Chondrocyte (in vitro differentiated cells): ENCODE results near the gene FRMD3. TPM values are rescaled to one million over a fixed set of nuclear protein-coding genes. Genes with fewer than 3 reads are reported as not detected.
"Not testable (repeated sequence)": the region's sequence is repeated elsewhere in the genome, so short reads cannot be mapped to it uniquely, and the experiment has no call there.

Source experiments
- DNase-seq: peaks from one replicate; pipeline ENCODE4 v3.0.0; 2021; ENCODE audit warnings: mixed read lengths, low spot score
- H3K27ac Mint-ChIP-seq: one replicate; pipeline ENCODE4 v1.8.0; 2021; ENCODE audit warnings: mild to moderate bottlenecking, moderate library complexity, mixed read lengths; ENCODE audit not compliant: unreplicated experiment
- H3K27me3 Mint-ChIP-seq: 2 replicates; pipeline ENCODE4 v1.8.0; 2021; ENCODE audit warnings: low read depth, mixed read lengths
- H3K36me3 Mint-ChIP-seq: 2 replicates; pipeline ENCODE4 v1.8.0; 2021; ENCODE audit warnings: low read depth, mixed read lengths
- H3K4me1 Mint-ChIP-seq: 2 replicates; pipeline ENCODE4 v1.8.0; 2021; ENCODE audit warnings: low read depth, mild to moderate bottlenecking, mixed read lengths
- H3K4me3 Mint-ChIP-seq: one replicate; pipeline ENCODE4 v1.8.0; 2021; ENCODE audit warnings: mild to moderate bottlenecking, moderate library complexity, mixed read lengths; ENCODE audit not compliant: unreplicated experiment
- H3K9me3 Mint-ChIP-seq: 2 replicates; pipeline ENCODE4 v1.8.0; 2021; ENCODE audit warnings: low read depth, mixed read lengths
- total RNA-seq: library from RNA; stranded (reverse); gene quantifications from 3 replicates; pipeline ENCODE4 v1.2.1, GENCODE V29; 2021
- TF ChIP-seq, protein P1 (sequence below): fragments of 200-600 bp; sonication (generic); IDR thresholded peaks from 2 replicates; pipeline ENCODE4 v1.5.0; 2021; ENCODE audit warnings: antibody characterized with exemption, mild to moderate bottlenecking, moderate library complexity

FRMD3 gene
- total RNA-seq, 1 donor from 2014 or later, result 1.1 TPM

DNA sequence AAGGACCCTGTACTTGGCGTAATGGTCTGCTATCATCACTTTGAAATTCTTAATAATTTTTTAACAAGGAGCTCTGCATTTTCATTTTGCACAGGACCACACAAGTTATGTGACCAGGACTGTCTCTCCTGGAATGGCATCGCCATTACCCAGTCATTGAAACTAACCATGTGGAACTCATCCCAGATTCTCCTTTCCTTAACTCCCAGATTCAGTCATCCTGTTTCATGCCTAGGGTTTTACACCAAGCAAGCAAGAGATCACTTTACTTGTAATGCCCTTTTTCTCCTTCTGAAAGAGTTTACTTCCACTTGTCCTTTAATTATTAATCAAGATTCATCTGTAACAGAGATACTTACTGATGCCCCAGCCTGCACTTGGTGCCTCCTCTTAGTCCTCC is 12.0 kb downstream of the FRMD3 start:
- H3K27ac Mint-ChIP-seq, result no peak overlapping the region
- H3K4me1 Mint-ChIP-seq, result peaks cover 3% of the 10 kb centered on the region
- peaks cover 8% of the 10 kb centered on the region for H3K9me3 Mint-ChIP-seq
- peaks cover 7% of the 10 kb centered on the region for H3K27me3 Mint-ChIP-seq
- no peak for DNase-seq
- H3K4me3 Mint-ChIP-seq, result no peak overlapping the region
- TF ChIP-seq, protein P1, sequence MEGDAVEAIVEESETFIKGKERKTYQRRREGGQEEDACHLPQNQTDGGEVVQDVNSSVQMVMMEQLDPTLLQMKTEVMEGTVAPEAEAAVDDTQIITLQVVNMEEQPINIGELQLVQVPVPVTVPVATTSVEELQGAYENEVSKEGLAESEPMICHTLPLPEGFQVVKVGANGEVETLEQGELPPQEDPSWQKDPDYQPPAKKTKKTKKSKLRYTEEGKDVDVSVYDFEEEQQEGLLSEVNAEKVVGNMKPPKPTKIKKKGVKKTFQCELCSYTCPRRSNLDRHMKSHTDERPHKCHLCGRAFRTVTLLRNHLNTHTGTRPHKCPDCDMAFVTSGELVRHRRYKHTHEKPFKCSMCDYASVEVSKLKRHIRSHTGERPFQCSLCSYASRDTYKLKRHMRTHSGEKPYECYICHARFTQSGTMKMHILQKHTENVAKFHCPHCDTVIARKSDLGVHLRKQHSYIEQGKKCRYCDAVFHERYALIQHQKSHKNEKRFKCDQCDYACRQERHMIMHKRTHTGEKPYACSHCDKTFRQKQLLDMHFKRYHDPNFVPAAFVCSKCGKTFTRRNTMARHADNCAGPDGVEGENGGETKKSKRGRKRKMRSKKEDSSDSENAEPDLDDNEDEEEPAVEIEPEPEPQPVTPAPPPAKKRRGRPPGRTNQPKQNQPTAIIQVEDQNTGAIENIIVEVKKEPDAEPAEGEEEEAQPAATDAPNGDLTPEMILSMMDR, result no peak
- H3K36me3 Mint-ChIP-seq, result no peaks in the 10 kb centered on the region

DNA sequence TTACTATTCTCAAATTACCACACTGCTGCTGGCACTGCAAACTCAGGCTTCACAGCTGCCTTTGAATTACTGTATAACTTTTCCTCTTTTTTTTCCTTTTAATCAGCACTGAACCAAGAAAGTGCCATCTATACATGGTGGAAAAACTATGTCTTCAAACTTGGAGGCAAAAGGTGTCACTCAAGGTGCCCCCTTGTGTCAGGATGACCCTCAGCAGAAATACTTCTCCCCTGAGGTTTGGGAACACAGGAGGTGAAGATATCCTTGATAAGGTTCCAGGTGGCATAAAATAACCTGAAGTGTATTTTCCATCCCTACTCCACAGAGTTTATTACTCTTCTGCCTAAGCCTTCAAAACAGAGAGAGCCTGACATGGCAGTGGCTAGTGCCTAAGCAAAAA is 14.5 kb downstream of the FRMD3 start:
- Mint-ChIP-seq H3K27ac (no peak overlapping the region), H3K9me3 (peaks cover 4% of the 10 kb centered on the region), H3K4me1 (peaks cover 3% of the 10 kb centered on the region), H3K36me3 (no peaks in the 10 kb centered on the region), H3K27me3 (peaks cover 7% of the 10 kb centered on the region), H3K4me3 (no peak overlapping the region)
- TF ChIP-seq, protein P1, result peak; percentile 15
- no peak for DNase-seq

DNA sequence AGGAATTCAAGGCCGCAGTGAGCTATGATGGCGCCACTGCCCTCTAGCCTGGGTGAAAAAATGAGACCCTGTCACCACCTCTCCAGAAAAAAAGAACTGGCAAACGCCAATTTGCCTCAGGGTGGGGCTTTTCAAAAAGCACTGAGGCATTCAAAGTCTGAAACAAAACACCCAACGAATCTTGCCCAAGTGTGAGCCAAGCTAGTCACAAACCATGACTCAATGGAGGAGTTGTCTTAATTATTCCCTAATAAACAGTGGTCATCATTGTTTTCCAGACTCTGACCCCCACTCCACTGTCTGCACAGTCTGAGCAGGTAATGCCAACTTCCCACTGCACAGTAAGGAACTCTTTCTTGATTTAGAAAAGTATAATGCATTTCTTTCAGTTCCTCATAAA is 16.8 kb downstream of the FRMD3 start:
- no peaks in the 10 kb centered on the region for H3K36me3 Mint-ChIP-seq
- TF ChIP-seq, protein P1, result no peak
- peaks cover 4% of the 10 kb centered on the region for H3K9me3 Mint-ChIP-seq
- no peak for DNase-seq
- H3K27me3 Mint-ChIP-seq, result peaks cover 7% of the 10 kb centered on the region
- no peak overlapping the region for H3K4me3 Mint-ChIP-seq
- no peaks in the 10 kb centered on the region for H3K4me1 Mint-ChIP-seq
- H3K27ac Mint-ChIP-seq, result no peak overlapping the region

DNA sequence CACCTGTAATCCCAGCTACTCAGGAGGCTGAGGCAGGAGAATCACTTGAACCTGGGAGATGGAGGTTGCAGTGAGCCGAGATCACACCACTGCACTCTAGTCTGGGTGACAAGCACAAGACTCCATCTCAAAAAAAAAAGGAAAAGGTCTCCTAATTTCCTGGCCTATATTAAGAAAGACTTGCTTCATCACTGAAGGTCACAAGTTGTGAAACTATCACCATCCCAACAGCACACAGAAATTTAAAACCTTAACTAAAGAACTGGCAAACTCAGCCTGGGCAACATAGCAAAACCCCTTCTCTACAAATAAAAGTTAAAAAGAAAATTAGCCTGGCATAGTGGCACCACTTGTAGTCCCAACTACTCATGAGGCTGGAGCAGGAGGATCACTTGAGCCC is 17.2 kb downstream of the FRMD3 start:
- peaks cover 4% of the 10 kb centered on the region for H3K9me3 Mint-ChIP-seq

DNA sequence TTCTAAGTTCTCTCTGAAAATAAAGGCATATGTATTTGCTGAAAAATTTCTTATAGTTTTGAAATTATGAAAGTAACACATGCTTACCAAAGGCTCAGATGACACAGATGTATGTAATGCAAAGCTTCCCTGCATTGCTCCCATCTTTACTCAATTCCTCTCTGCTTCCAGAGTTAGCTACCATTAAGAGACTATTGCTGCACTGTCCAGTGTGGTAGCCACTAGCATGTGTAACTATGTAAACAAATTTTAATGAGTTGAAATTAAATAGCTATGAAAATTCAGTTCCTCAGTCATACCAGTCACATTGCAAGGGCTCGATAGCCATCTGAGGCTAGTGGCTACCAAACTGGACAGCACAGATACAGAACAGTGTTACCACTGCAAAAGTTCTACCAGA is 17.9 kb downstream of the FRMD3 start:
- no peaks in the 10 kb centered on the region for H3K4me1 Mint-ChIP-seq
- no peak for DNase-seq
- peaks cover 4% of the 10 kb centered on the region for H3K9me3 Mint-ChIP-seq
- H3K27ac Mint-ChIP-seq, result no peak overlapping the region
- no peak overlapping the region for H3K4me3 Mint-ChIP-seq
- H3K27me3 Mint-ChIP-seq, result peaks cover 4% of the 10 kb centered on the region
- H3K36me3 Mint-ChIP-seq, result no peaks in the 10 kb centered on the region
- TF ChIP-seq, protein P1, result no peak

More for the DNA sequence above, 17.2 kb downstream of the FRMD3 start:
- DNase-seq, result no peak
- H3K36me3 Mint-ChIP-seq, result no peaks in the 10 kb centered on the region
- TF ChIP-seq, protein P1, result no peak
- H3K27ac Mint-ChIP-seq, result no peak overlapping the region
- H3K27me3 Mint-ChIP-seq, result peaks cover 4% of the 10 kb centered on the region
- H3K4me3 Mint-ChIP-seq, result no peak overlapping the region
- no peaks in the 10 kb centered on the region for H3K4me1 Mint-ChIP-seq

DNA sequence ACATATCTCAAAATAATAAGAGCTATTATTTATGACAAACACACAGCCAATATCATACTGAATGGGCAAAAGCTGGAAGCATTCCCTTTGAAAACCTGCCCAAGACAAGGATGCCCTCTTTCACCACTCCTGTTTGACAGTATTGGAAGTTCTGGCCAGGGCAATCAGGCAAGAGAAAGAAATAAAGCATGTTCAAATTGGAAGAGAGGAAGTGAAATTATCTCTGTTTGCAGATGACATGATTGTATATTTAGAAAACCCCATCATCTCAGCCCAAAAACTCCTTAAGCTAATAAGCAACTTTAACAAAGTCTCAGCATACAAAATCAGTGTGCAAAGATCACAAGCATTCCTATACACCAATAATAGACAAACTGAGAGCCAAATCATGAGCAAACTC is 20.2 kb downstream of the FRMD3 start:
- not testable (repeated sequence) for H3K27ac Mint-ChIP-seq, H3K9me3 Mint-ChIP-seq, H3K4me3 Mint-ChIP-seq, DNase-seq, H3K36me3 Mint-ChIP-seq, H3K4me1 Mint-ChIP-seq, H3K27me3 Mint-ChIP-seq
